ENCODE measurements around the gene CFAP157.

CFAP157 gene

GRCh38 chr9:127721391-127721821 is 14.6 kb downstream of the CFAP157 start:
- DNase-seq (ENCODE audit: extremely low spot score): no peak
- CTCF ChIA-PET: interaction anchor here (0.9 to 1.3 kb wide), 4 partner anchors 10 to 313 kb away, joined by 3 to 4 read pairs (median 4); partner anchors contain the start of gene TOR2A
- TF ChIP-seq, protein P1, sequence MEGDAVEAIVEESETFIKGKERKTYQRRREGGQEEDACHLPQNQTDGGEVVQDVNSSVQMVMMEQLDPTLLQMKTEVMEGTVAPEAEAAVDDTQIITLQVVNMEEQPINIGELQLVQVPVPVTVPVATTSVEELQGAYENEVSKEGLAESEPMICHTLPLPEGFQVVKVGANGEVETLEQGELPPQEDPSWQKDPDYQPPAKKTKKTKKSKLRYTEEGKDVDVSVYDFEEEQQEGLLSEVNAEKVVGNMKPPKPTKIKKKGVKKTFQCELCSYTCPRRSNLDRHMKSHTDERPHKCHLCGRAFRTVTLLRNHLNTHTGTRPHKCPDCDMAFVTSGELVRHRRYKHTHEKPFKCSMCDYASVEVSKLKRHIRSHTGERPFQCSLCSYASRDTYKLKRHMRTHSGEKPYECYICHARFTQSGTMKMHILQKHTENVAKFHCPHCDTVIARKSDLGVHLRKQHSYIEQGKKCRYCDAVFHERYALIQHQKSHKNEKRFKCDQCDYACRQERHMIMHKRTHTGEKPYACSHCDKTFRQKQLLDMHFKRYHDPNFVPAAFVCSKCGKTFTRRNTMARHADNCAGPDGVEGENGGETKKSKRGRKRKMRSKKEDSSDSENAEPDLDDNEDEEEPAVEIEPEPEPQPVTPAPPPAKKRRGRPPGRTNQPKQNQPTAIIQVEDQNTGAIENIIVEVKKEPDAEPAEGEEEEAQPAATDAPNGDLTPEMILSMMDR (IDR thresholded peaks at IDR 0.05; ENCODE audit: control extremely low read depth, extremely low read depth, low read depth, missing control alignments): no peak
- POLR2A ChIA-PET: interaction anchor here (0.6 kb wide), 1 partner anchor 350 kb away, joined by 3 read pairs; no protein-coding TSS in a partner anchor

GRCh38 chr9:127722055-127722745 is 15.4 kb downstream of the CFAP157 start:
- ChIA-PET POLR2A (no interaction called here), CTCF (interaction anchor here (0.9 to 1.3 kb wide), 4 partner anchors 9 to 312 kb away, joined by 3 to 4 read pairs (median 4); partner anchors contain the start of gene TOR2A)
- TF ChIP-seq, protein P1 (IDR thresholded peaks at IDR 0.05; ENCODE audit: control extremely low read depth, extremely low read depth, low read depth, missing control alignments): no peak
- no peak for DNase-seq (ENCODE audit: extremely low spot score)

- DNase-seq (ENCODE audit: extremely low spot score): no peak
- POLR2A ChIA-PET: no interaction called here
- CTCF ChIA-PET: no interaction called here
- TF ChIP-seq, protein P1 (IDR thresholded peaks at IDR 0.05; ENCODE audit: control extremely low read depth, extremely low read depth, low read depth, missing control alignments): no peak
Measured at GRCh38 chr9:127723013-127723412, 16.2 kb downstream of the CFAP157 start.

- DNase-seq (ENCODE audit: extremely low spot score): no peak
- CTCF ChIA-PET: interaction anchor here (2.1 kb wide), 1 partner anchor 11 kb away, joined by 19 read pairs; the partner anchor contains the start of gene TOR2A
- POLR2A ChIA-PET: no interaction called here
- TF ChIP-seq, protein P1 (IDR thresholded peaks at IDR 0.05; ENCODE audit: control extremely low read depth, extremely low read depth, low read depth, missing control alignments): no peak
Measured at GRCh38 chr9:127723444-127723843, 16.7 kb downstream of the CFAP157 start.

GRCh38 chr9:127724012-127724411 is 17.2 kb downstream of the CFAP157 start:
- POLR2A ChIA-PET: no interaction called here
- CTCF ChIA-PET: interaction anchor here (2.1 kb wide), 1 partner anchor 10 kb away, joined by 19 read pairs; the partner anchor contains the start of gene TOR2A
- TF ChIP-seq, protein P1 (IDR thresholded peaks at IDR 0.05; ENCODE audit: control extremely low read depth, extremely low read depth, low read depth, missing control alignments): no peak
- DNase-seq (ENCODE audit: extremely low spot score): no peak

DNA sequence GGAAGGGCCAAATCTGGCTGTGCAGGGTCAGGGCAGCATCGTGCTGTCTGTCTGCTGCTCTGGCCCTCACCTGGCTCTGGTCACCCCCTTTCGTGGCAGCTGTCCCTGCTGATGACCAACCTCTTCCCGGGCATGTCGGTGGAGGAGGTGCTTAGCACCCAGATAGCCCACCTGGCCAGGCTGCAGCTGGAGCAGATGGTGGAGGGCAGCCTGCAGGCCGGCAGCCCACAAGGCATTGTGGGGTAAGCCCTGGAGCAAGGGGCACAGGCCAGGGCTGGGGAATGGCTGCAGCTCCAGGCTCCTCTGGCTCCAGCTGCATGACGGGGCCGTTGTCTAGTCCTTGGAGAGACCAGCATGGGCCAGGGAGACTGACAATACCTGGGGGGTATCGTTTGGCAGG is 20.1 kb downstream of the CFAP157 start:
- DNase-seq (ENCODE audit: extremely low spot score): no peak
- ChIA-PET POLR2A (no interaction called here), CTCF (interaction anchor here (0.8 kb wide), 1 partner anchor 164 kb away, joined by 3 read pairs; no protein-coding TSS in a partner anchor)
- TF ChIP-seq, protein P1 (IDR thresholded peaks at IDR 0.05; ENCODE audit: control extremely low read depth, extremely low read depth, low read depth, missing control alignments): no peak

Measured in GM10248 (cell line).